ENCODE data around the gene PAPPA.
A peak's percentile ranks its signal among the peaks of the same experiment; 100 is the strongest.

The PAPPA gene

DNA sequence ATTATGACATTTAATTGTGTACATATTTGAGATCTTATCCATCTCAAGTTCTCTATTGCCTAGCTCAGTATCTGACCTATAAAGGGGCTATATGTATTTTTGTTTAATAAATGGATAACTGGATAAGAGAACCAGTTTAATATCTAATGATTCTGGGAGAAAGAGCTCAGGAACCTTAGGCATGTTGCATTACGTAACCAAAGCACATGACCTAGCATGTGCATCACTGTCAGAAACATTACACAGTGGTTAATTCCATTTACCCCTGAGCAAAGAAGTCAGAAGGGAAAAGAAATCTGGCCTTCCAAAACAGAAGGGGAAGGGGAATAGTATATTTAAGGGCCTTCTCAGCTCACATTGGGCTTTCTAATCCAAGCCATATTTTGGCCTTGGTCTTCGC lies 12.3 kb downstream of the PAPPA start:
- no peaks in the 10 kb centered on the region for H3F3A ChIP-seq (ENCODE audit: insufficient read depth)
- no peaks in the 10 kb centered on the region for H3K36me3 ChIP-seq (ENCODE audit: low read length)
- H3K9me2 ChIP-seq (replicated peaks; ENCODE audit: insufficient read depth, low read length): no peaks in the 10 kb centered on the region
- no peak overlapping the region for H2AFZ ChIP-seq (ENCODE audit: low read depth, low read length, severe bottlenecking)
- no peak overlapping the region for H3K4me2 ChIP-seq (ENCODE audit: low read depth, low read length, poor library complexity, severe bottlenecking)
- H3K27ac ChIP-seq (ENCODE audit: low read depth, low read length): no peak overlapping the region
- no peak overlapping the region for H3K9ac ChIP-seq (ENCODE audit: low read length)
- no peak for TF ChIP-seq EZH2phosphoT487 (conservative IDR thresholded peaks at IDR 0.05; ENCODE audit: low read length)
- TF ChIP-seq, protein P1, sequence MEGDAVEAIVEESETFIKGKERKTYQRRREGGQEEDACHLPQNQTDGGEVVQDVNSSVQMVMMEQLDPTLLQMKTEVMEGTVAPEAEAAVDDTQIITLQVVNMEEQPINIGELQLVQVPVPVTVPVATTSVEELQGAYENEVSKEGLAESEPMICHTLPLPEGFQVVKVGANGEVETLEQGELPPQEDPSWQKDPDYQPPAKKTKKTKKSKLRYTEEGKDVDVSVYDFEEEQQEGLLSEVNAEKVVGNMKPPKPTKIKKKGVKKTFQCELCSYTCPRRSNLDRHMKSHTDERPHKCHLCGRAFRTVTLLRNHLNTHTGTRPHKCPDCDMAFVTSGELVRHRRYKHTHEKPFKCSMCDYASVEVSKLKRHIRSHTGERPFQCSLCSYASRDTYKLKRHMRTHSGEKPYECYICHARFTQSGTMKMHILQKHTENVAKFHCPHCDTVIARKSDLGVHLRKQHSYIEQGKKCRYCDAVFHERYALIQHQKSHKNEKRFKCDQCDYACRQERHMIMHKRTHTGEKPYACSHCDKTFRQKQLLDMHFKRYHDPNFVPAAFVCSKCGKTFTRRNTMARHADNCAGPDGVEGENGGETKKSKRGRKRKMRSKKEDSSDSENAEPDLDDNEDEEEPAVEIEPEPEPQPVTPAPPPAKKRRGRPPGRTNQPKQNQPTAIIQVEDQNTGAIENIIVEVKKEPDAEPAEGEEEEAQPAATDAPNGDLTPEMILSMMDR (IDR thresholded peaks at IDR 0.05; ENCODE audit: insufficient read depth, low read length, poor library complexity, severe bottlenecking): no peak
- H3K4me3 ChIP-seq (ENCODE audit: insufficient read depth, low read length, poor library complexity, severe bottlenecking): no peak overlapping the region
- H4K20me1 ChIP-seq (ENCODE audit: low read depth, low read length): no peaks in the 10 kb centered on the region
- H3K79me2 ChIP-seq (ENCODE audit: insufficient read depth, low read length): no peaks in the 10 kb centered on the region
- H3K9me3 ChIP-seq (ENCODE audit: insufficient read depth, low read length): no peaks in the 10 kb centered on the region
- no peaks in the 10 kb centered on the region for H3K27me3 ChIP-seq (ENCODE audit: low read length)

DNA sequence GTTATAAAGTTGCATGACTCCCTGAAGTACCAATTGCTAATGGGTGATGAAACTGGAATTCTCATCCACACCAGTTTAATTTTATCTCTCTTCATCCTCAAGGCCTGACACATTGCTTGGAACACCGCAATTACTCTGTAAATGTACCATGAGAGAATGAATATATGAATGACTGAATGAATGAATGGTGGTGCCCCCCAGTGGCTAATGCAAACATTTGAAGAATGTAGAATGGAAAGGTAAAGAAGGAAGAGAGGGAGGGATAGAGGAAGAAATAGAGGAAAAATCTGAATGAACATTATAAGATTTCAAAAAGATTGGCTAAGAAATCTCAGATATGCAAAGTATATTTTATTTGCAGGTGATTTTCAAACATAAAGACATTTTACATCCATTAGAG lies 13.1 kb downstream of the PAPPA start:
- Histone ChIP-seq H3K36me3 (ENCODE audit: low read length) (no peaks in the 10 kb centered on the region), H3K79me2 (ENCODE audit: insufficient read depth, low read length) (no peaks in the 10 kb centered on the region), H3K9me2 (replicated peaks; ENCODE audit: insufficient read depth, low read length) (no peaks in the 10 kb centered on the region), H3K27me3 (ENCODE audit: low read length) (no peaks in the 10 kb centered on the region), H2AFZ (ENCODE audit: low read depth, low read length, severe bottlenecking) (no peak overlapping the region), H3F3A (ENCODE audit: insufficient read depth) (no peaks in the 10 kb centered on the region), H3K4me3 (ENCODE audit: insufficient read depth, low read length, poor library complexity, severe bottlenecking) (no peak overlapping the region), H3K9ac (ENCODE audit: low read length) (no peak overlapping the region), H4K20me1 (ENCODE audit: low read depth, low read length) (no peaks in the 10 kb centered on the region), H3K4me2 (ENCODE audit: low read depth, low read length, poor library complexity, severe bottlenecking) (no peak overlapping the region), H3K27ac (ENCODE audit: low read depth, low read length) (no peak overlapping the region), H3K9me3 (ENCODE audit: insufficient read depth, low read length) (no peaks in the 10 kb centered on the region)
- TF ChIP-seq, protein P1 (IDR thresholded peaks at IDR 0.05; ENCODE audit: insufficient read depth, low read length, poor library complexity, severe bottlenecking): peak; percentile 20
- no peak for TF ChIP-seq EZH2phosphoT487 (conservative IDR thresholded peaks at IDR 0.05; ENCODE audit: low read length)

DNA sequence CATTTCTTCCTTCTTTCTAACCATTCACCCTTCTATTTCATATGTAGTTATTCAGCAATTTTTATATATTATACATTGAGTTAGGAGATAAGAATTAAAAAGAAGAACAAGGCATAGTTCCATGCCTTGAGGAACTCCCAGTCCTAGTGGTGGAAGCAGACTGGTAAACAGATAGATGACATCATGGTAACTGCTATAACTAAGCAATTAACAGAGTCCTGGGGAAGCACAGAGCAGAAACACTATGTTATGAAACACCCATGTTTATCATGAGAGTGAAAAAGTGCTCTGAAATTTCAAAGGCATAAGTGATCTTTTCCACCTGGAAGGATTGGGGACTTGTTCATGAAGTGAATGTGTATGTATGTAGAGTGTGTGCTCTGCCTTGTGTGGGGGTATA lies 14.6 kb downstream of the PAPPA start:
- Histone ChIP-seq H4K20me1 (ENCODE audit: low read depth, low read length) (no peaks in the 10 kb centered on the region), H3K79me2 (ENCODE audit: insufficient read depth, low read length) (no peaks in the 10 kb centered on the region), H3F3A (ENCODE audit: insufficient read depth) (no peaks in the 10 kb centered on the region), H3K27me3 (ENCODE audit: low read length) (no peaks in the 10 kb centered on the region), H2AFZ (ENCODE audit: low read depth, low read length, severe bottlenecking) (no peak overlapping the region), H3K9me3 (ENCODE audit: insufficient read depth, low read length) (no peaks in the 10 kb centered on the region), H3K9me2 (replicated peaks; ENCODE audit: insufficient read depth, low read length) (no peaks in the 10 kb centered on the region), H3K4me3 (ENCODE audit: insufficient read depth, low read length, poor library complexity, severe bottlenecking) (no peak overlapping the region), H3K9ac (ENCODE audit: low read length) (no peak overlapping the region), H3K4me2 (ENCODE audit: low read depth, low read length, poor library complexity, severe bottlenecking) (no peak overlapping the region), H3K27ac (ENCODE audit: low read depth, low read length) (no peak overlapping the region), H3K36me3 (ENCODE audit: low read length) (no peaks in the 10 kb centered on the region)
- TF ChIP-seq, protein P1 (IDR thresholded peaks at IDR 0.05; ENCODE audit: insufficient read depth, low read length, poor library complexity, severe bottlenecking): no peak
- no peak for TF ChIP-seq EZH2phosphoT487 (conservative IDR thresholded peaks at IDR 0.05; ENCODE audit: low read length)

Measured in SU-DHL-6 (cell line).